IPS-18c (cell line): Measurements from ENCODE around the gene PLCG2.

Experiments
- H3K4me3 ChIP-seq: 2 replicates; pipeline ENCODE4 v1.7.0; 2013; ENCODE audit warnings: low read depth, mild to moderate bottlenecking, low read length, moderate library complexity; ENCODE audit not compliant: insufficient read depth
- H3K9me3 ChIP-seq: one replicate; pipeline ENCODE4 v1.6.1; 2013; ENCODE audit warnings: mild to moderate bottlenecking, low read length, moderate library complexity; ENCODE audit not compliant: control insufficient read depth, insufficient read depth

PLCG2 gene

DNA sequence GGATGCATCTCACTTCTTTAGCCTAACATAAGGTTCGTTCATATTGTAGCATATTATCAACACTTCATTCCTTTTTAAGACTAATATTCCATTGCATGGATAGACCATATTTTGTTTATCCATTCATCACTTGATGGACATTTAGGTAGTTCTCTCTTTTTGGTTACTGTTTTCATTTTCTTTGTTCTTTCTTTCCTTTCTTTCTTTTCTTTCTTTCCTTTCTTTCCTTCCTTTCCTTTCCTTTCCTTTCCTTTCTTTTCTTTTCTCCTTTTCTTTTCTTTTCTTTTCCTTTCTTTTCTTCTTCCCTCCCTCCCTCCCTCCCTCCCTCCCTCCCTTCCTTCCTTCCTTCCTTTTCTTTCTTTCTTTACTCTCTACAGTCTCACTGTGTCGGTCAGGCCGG lies 24.2 kb downstream of the PLCG2 start:
- Histone ChIP-seq H3K4me3 (no peak overlapping the region), H3K9me3 (no peaks in the 10 kb centered on the region)

DNA sequence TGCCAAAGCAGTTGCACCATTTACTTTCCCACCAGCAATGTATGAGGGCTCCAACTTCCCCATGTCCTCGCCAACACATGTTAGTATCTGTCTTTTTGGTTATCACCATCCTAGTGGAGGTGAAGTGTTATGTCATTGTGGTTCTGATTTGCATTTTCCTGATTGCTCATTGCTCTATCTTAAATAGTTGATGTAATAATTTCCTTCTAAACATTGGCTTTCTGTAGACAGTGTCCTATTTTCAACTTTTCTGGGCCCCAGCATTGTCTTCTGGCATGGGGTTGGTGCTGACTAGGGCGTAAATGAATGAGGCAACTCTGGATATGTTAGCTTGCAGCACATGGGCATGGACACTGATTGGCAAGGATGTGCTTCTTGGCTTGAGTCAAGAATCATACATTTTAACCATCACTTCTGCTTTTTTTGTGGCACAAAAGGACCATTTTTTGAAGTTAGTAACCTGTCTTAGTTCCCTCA lies 25.1 kb downstream of the PLCG2 start:
- Histone ChIP-seq H3K4me3 (no peak overlapping the region), H3K9me3 (no peaks in the 10 kb centered on the region)

- Histone ChIP-seq H3K4me3 (no peak overlapping the region), H3K9me3 (no peaks in the 10 kb centered on the region)
These were observed 27.6 kb downstream of the PLCG2 start for GRCh38 chr16:81806696-81807095.

- no peaks in the 10 kb centered on the region for H3K9me3 ChIP-seq
- H3K4me3 ChIP-seq: no peak overlapping the region
These were observed 28.8 kb downstream of the PLCG2 start for GRCh38 chr16:81807767-81808358.

- no peak overlapping the region for H3K4me3 ChIP-seq
- H3K9me3 ChIP-seq: no peaks in the 10 kb centered on the region
These were observed 29.9 kb downstream of the PLCG2 start for GRCh38 chr16:81808933-81809480.

DNA sequence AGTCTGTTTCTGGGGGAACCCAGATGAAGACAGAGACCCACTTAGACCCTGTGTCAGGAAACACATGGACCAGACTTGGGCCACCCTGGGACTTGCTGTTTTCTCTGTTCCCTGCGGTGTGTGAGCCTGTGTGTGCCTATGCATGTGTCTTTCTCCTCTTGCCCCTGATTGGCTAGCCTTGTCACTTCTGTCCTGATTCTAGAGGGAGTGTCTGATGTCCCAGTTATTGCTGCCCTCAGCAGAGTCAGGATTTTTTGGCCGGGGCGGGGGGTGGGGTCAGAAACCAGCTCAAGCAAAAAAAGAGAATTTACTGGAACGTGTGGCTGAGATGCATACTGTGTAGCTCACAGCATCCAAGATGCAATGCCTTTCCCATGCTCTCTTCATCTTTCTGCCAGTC lies 30.5 kb downstream of the PLCG2 start:
- no peak overlapping the region for H3K4me3 ChIP-seq

DNA sequence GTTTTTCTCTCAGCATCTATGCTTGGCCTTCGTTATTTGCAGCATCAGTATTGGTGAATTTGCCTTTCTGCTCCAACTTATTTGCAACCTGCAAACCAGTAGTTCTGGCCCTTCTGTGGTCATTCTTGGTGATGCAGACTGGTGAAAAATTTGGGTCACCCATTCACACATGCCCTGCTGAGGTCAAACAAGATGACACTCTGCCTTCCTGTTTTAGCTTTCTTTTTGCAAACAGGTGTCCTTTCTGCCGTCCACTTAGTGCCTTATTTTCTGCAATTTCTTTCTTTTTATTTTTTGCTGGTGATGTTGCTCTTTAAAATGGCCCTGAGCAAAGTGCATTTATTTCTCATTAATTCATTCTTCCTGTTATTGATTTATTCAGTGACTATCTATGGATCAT lies 31.3 kb downstream of the PLCG2 start:
- Histone ChIP-seq H3K4me3 (no peak overlapping the region), H3K9me3 (no peaks in the 10 kb centered on the region)

More for the DNA sequence above, 30.5 kb downstream of the PLCG2 start:
- H3K9me3 ChIP-seq: no peaks in the 10 kb centered on the region

DNA sequence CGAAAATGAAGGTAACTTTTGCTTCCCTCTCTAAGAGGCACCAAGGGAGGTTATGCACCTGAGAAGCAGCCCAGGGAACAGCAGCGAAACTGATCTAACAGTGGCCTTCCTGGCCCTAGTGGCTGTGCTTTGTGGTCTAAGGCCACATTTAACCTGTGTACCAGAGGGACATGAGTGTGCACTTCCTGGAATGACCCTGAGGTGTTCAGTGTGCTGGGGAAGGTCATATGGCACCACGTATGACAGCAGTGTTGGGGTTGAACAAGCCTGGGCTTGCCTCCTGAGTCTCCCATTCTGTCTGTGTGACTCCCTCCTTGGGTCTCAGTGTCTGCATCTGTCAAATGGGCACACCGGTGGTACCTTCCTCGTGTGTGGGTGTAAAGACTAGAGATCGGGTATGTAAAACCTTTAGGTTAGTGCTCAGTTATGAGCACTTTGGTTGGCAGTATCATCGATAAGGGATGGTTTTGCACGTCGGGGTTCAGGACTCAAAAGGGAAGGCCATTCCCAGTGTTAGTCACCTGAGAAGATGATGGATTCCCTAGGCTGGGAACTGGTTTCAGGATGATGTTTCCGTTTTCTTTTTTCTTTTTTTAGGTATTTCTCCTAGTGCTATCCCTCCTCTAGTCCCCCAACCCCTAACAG lies 31.9 kb downstream of the PLCG2 start:
- no peaks in the 10 kb centered on the region for H3K9me3 ChIP-seq
- H3K4me3 ChIP-seq: no peak overlapping the region

DNA sequence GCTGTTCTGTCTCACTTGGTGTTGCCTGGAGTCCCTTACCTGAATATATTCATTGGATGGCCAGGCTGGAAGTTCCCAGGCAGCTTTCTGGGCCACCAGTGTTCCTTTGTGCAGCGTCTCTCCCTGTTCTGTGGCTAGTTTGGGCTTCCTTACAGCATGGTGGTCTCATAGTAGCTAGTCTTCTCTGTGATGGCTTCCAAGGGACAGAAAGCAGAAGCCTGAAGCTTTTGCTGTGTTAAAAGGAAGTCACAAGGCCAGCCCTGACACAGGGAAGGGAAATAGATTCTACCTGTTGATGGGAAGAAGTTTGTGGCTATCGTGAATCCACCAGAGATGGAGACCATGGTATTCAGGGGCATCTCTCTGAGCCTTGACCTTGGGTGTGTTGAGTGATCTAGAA lies 34.6 kb downstream of the PLCG2 start:
- Histone ChIP-seq H3K9me3 (no peaks in the 10 kb centered on the region), H3K4me3 (no peak overlapping the region)

GRCh38 chr16:81814751-81815428 lies 35.8 kb downstream of the PLCG2 start:
- H3K9me3 ChIP-seq: no peaks in the 10 kb centered on the region
- no peak overlapping the region; the same call in 1 of the 2 replicates for H3K4me3 ChIP-seq

- Histone ChIP-seq H3K9me3 (no peaks in the 10 kb centered on the region), H3K4me3 (no peak overlapping the region; the same call in 1 of the 2 replicates)
These were observed 36.3 kb downstream of the PLCG2 start for GRCh38 chr16:81815429-81815766.

- H3K4me3 ChIP-seq: no peak overlapping the region
- no peaks in the 10 kb centered on the region for H3K9me3 ChIP-seq
These were observed 37.3 kb downstream of the PLCG2 start for GRCh38 chr16:81816351-81816750.

- Histone ChIP-seq H3K9me3 (no peaks in the 10 kb centered on the region), H3K4me3 (no peak overlapping the region)
These were observed 37.7 kb downstream of the PLCG2 start for GRCh38 chr16:81816793-81817210.

DNA sequence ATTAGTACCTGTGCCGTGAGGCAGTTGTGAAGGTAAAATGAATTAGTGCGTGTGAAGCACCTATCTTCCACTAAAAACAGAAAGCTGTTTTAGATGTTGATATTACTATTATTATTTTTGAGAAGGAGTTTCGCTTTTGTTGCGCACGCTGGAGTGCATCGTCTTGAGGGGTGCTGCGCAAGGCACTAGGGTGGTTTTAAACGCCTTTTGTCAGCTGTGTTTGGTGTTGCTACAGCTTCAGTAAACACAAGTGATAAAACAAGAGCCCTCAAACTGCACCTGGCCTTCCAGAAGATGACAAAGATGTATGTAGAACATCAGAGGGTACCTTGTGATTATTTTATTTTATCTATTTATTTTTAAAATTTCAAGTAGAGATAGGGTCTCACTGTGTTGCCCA lies 38.2 kb downstream of the PLCG2 start:
- no peaks in the 10 kb centered on the region for H3K9me3 ChIP-seq
- H3K4me3 ChIP-seq: no peak overlapping the region

DNA sequence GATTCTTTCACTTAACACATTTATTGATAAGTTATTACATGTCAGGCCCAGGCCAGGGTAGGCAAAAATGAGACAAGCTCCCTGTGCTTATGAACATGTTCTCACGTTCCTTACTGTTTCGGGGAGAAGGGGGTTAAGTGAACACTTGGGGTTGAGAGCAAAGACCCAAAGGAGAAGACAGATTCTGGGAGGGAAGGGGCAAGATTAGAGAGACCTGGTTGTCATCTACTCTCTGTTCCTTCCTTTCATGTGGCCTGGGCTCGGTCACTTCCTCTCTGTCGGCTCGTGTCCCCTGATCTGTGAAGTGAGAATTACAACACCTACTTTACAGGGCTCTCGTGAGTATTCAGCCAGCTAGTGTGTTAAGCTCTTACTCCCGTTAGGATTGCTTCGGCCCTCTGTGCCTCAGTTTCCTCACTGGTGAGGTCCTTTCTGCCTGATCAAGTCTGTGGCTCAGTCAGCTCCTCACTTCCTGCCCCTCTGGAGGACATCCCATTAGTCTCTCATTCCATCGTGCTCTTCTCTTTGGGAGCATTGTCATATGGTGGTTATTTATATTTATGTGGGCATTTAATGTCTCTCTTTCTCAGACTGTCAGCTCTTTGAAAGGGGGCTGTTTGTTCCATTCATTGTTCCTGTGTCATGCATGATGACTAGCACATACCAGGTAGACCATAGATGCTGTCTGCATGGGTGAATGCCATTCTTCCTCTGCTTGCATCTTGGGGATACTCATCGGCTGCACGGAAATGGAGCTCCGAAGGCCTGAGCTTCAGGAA lies 38.9 kb downstream of the PLCG2 start:
- no peak overlapping the region for H3K4me3 ChIP-seq
- no peaks in the 10 kb centered on the region for H3K9me3 ChIP-seq

DNA sequence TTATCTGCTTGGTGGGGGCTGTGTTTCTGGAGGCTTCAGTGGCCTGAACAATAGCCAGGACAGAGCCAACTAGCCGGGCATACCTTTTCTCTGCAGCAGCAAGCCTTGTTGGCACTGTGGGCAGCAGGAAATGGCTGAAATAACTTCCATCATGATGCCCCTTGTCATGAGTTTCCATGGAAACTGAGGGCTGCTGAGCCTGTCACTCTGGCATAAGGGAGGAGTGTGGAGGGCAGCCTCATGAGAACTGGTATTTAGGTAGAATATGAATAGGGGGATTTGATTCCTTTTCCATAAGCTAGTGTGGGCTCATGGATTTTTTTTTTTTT lies 39.4 kb downstream of the PLCG2 start:
- no peak overlapping the region for H3K4me3 ChIP-seq

DNA sequence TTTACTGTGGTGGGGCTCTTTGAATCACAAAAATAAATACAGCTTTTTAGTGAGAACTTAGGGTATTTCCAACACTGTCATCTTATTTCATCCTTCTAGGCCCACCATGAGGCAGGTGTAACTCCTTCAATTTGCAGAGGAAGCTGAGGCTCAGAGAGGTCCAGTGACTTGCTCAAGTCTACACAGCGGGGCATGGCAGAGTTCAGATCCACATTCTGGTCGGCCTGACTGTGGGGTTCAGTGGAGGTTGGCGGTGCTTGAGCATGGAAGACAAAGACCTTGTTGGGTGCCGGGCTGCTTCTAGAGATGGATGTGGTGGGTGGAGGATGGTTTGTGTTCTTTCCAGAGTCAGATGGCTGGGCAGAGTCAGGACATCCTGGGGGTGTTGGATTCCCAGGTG lies 39.8 kb downstream of the PLCG2 start:
- H3K9me3 ChIP-seq: no peaks in the 10 kb centered on the region
- no peak overlapping the region for H3K4me3 ChIP-seq

More for the DNA sequence above, 39.4 kb downstream of the PLCG2 start:
- no peaks in the 10 kb centered on the region for H3K9me3 ChIP-seq
